Measurements from ENCODE around the gene SLMAP.

The SLMAP gene

DNA sequence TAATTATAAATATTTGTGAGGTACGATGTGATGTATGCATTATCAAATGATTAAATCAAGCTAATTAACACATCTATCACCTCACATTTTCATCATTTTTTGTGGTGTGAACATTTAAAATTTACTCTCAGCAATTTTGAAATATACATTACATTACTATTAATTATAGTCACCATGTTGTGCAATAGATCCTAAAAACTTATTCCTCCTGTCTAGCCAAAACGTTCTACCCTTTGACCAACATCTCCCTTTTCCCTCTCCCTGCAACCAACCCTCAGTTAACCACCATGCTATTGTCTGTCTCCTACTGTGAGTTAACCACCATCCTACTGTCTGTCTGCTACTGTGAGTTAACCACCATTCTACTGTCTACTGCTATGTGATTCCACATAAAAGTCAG, 20.7 kb upstream of the SLMAP start:
- Histone ChIP-seq H3K27ac (ENCODE audit: low read depth, low read length) (no peak overlapping the region), H3K79me2 (ENCODE audit: insufficient read depth, low read length) (no peaks in the 10 kb centered on the region), H3K9me2 (replicated peaks; ENCODE audit: insufficient read depth, low read length) (no peaks in the 10 kb centered on the region), H3K36me3 (ENCODE audit: low read length) (no peaks in the 10 kb centered on the region), H2AFZ (ENCODE audit: low read depth, low read length, severe bottlenecking) (no peak overlapping the region), H3F3A (ENCODE audit: insufficient read depth) (no peaks in the 10 kb centered on the region), H3K4me2 (ENCODE audit: low read depth, low read length, poor library complexity, severe bottlenecking) (no peak overlapping the region), H3K27me3 (ENCODE audit: low read length) (no peaks in the 10 kb centered on the region), H3K9me3 (ENCODE audit: insufficient read depth, low read length) (no peaks in the 10 kb centered on the region), H3K4me3 (ENCODE audit: insufficient read depth, low read length, poor library complexity, severe bottlenecking) (no peak overlapping the region), H3K9ac (ENCODE audit: low read length) (no peak overlapping the region), H4K20me1 (ENCODE audit: low read depth, low read length) (no peaks in the 10 kb centered on the region)
- TF ChIP-seq, protein P1, sequence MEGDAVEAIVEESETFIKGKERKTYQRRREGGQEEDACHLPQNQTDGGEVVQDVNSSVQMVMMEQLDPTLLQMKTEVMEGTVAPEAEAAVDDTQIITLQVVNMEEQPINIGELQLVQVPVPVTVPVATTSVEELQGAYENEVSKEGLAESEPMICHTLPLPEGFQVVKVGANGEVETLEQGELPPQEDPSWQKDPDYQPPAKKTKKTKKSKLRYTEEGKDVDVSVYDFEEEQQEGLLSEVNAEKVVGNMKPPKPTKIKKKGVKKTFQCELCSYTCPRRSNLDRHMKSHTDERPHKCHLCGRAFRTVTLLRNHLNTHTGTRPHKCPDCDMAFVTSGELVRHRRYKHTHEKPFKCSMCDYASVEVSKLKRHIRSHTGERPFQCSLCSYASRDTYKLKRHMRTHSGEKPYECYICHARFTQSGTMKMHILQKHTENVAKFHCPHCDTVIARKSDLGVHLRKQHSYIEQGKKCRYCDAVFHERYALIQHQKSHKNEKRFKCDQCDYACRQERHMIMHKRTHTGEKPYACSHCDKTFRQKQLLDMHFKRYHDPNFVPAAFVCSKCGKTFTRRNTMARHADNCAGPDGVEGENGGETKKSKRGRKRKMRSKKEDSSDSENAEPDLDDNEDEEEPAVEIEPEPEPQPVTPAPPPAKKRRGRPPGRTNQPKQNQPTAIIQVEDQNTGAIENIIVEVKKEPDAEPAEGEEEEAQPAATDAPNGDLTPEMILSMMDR (IDR thresholded peaks at IDR 0.05; ENCODE audit: insufficient read depth, low read length, poor library complexity, severe bottlenecking): no peak
- no peak for TF ChIP-seq EZH2phosphoT487 (conservative IDR thresholded peaks at IDR 0.05; ENCODE audit: low read length)

DNA sequence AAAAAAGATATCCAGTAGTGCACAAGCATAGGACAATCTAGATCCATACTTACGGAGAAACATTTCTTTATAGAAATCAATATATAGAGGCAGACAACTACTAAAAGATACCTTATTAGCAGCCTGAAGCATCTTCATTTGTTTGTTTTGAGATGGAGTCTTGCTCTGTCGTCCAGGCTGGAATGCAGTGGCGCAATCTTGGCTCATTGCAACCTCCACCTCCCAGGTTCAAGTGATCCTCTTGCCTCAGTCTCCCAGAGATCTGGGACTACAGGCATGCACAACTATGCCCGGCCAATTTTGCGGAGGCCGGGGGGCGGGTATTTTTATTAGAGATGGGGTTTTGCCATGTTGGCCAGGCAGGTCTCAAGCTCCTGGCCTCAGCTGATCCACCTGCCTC, 18.3 kb upstream of the SLMAP start:
- Histone ChIP-seq H3K9me2 (replicated peaks; ENCODE audit: insufficient read depth, low read length) (no peaks in the 10 kb centered on the region), H2AFZ (ENCODE audit: low read depth, low read length, severe bottlenecking) (no peak overlapping the region), H3K9me3 (ENCODE audit: insufficient read depth, low read length) (no peaks in the 10 kb centered on the region), H3K4me3 (ENCODE audit: insufficient read depth, low read length, poor library complexity, severe bottlenecking) (no peak overlapping the region), H4K20me1 (ENCODE audit: low read depth, low read length) (no peaks in the 10 kb centered on the region), H3K27me3 (ENCODE audit: low read length) (no peaks in the 10 kb centered on the region), H3K36me3 (ENCODE audit: low read length) (no peaks in the 10 kb centered on the region), H3K9ac (ENCODE audit: low read length) (no peak overlapping the region), H3K4me2 (ENCODE audit: low read depth, low read length, poor library complexity, severe bottlenecking) (no peak overlapping the region), H3F3A (ENCODE audit: insufficient read depth) (no peaks in the 10 kb centered on the region), H3K79me2 (ENCODE audit: insufficient read depth, low read length) (no peaks in the 10 kb centered on the region), H3K27ac (ENCODE audit: low read depth, low read length) (no peak overlapping the region)
- TF ChIP-seq, protein P1 (IDR thresholded peaks at IDR 0.05; ENCODE audit: insufficient read depth, low read length, poor library complexity, severe bottlenecking): no peak
- TF ChIP-seq EZH2phosphoT487 (conservative IDR thresholded peaks at IDR 0.05; ENCODE audit: low read length): no peak

DNA sequence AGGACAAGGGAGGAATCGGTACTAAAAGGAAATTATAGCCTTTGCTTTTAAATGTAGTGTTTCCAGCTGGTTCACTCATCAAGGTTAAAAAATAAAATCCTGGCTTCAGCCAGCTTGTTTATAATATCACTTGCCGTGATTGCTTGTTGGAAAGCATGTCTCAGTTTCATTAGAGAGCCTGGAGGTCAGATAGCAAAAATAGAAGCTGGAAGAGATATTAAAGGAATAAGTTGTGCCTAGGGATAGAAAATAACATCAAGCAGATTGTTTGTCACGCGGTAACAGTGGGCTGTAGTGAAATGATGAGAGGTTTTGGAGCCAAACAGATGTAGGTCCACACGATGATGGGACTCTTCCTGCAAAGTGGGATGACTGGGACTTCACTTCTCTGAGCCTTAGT, 17.7 kb upstream of the SLMAP start:
- no peak for TF ChIP-seq EZH2phosphoT487 (conservative IDR thresholded peaks at IDR 0.05; ENCODE audit: low read length)
- TF ChIP-seq, protein P1 (IDR thresholded peaks at IDR 0.05; ENCODE audit: insufficient read depth, low read length, poor library complexity, severe bottlenecking): no peak
- no peaks in the 10 kb centered on the region for H3K36me3 ChIP-seq (ENCODE audit: low read length)
- H3K9me3 ChIP-seq (ENCODE audit: insufficient read depth, low read length): no peaks in the 10 kb centered on the region

More for the DNA sequence above, 17.7 kb upstream of the SLMAP start:
- no peak overlapping the region for H2AFZ ChIP-seq (ENCODE audit: low read depth, low read length, severe bottlenecking)
- H3K4me3 ChIP-seq (ENCODE audit: insufficient read depth, low read length, poor library complexity, severe bottlenecking): no peak overlapping the region
- no peak overlapping the region for H3K27ac ChIP-seq (ENCODE audit: low read depth, low read length)
- no peaks in the 10 kb centered on the region for H4K20me1 ChIP-seq (ENCODE audit: low read depth, low read length)
- H3K4me2 ChIP-seq (ENCODE audit: low read depth, low read length, poor library complexity, severe bottlenecking): no peak overlapping the region
- no peaks in the 10 kb centered on the region for H3K27me3 ChIP-seq (ENCODE audit: low read length)
- H3F3A ChIP-seq (ENCODE audit: insufficient read depth): no peaks in the 10 kb centered on the region
- no peaks in the 10 kb centered on the region for H3K9me2 ChIP-seq (replicated peaks; ENCODE audit: insufficient read depth, low read length)
- H3K79me2 ChIP-seq (ENCODE audit: insufficient read depth, low read length): no peaks in the 10 kb centered on the region
- H3K9ac ChIP-seq (ENCODE audit: low read length): no peak overlapping the region
